GM21423 (cell line): ENCODE measurements around the gene PROCR.
"Not testable (repeated sequence)": the region's sequence is repeated elsewhere in the genome, so short reads cannot be mapped to it uniquely, and the experiment has no call there.

Experiments used
- ATAC-seq: cut with Tn5 transposase; IDR thresholded peaks from one replicate; pipeline ENCODE4 v1.9.1; 2021; ENCODE audit warnings: mild to moderate bottlenecking, moderate library complexity; ENCODE audit not compliant: unreplicated experiment

The PROCR gene

DNA sequence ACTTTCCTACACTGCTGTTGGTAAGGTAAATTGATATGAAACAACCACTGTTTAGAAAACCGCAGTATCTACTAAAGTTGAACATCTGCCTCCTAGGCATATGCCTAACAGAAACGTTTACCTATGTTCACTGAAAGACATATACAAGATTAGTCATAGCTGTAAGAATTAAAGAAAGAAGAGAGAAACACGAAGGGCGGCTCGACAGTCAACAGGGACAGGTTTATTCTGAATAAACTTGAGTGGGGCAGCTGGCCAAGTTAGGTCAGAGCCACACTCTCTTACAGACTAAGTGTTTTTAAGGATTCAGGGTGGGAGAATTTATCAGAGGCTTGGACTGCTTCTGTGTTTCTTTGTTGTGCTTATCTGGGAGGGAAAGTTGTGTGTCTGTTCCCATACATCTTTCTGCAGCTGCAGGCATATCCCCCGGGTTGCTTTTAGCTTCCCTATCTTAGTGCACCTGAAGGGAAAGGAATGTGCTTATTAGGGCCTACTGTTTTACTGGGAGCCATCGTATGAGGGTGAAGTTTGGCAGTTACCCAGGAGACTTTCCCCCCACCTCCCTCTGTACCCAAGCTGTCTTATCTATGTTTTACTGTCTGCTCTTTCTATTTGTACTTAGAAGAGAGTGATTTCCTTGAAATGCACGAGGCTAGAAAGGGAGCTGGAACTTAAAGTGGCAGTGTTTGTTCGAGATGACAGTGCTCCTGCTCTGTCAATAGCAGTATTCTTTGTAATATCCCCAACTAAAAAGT is 20.4 kb downstream of the PROCR start:
- no peak for ATAC-seq

DNA sequence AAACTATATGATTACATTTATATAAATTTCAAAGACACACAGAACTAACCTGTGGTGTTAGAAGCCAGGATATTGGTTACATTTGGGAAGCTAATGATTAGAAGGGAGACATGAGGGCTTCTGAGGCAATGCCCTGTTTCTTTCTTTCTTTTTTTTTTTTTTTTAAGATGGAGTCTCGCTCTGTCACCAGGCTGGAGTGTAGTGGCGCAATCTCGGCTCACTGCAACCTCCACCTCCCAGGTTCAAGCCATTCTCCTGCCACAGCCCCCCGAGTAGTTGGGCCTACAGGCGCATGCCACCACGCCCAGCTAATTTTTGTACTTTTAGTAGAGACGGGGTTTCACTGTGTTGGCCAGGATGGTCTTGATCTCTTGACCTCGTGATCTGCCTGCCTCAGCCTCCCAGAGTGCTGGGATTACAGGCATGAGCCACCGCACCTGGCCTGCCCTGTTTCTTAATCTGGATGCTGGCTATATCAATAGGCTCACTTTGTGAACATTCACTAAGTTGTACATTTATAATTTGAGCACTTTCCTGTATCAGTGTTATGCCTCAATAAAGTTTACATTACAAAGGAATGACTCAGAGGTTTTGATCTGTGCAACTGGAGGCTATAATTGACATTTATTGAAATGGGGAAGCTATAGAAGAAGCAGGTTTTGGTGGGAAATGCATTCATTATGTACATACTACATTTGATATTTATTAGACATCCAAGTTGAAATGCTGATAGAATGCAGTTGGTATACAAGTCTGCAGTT is 21.3 kb downstream of the PROCR start:
- ATAC-seq = not testable (repeated sequence)

DNA sequence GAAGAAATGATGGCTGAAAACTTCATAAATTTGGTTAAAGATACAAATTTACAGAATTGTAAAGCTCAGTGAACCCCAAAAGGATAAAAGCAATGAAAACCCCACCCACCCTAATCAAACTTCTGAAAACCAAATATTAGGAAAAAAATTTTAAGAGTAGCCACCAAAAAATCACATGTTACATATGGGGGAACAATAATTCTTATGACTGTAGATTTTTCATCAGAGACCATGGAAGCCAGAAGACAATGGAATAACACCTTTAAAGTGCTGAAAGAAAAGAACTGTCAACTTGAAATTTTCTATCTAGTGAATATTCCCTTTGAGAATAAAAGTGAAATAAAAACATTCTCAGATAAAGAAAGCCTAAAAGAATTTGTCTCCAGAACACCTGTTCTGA is 24.4 kb downstream of the PROCR start:
- no peak for ATAC-seq

DNA sequence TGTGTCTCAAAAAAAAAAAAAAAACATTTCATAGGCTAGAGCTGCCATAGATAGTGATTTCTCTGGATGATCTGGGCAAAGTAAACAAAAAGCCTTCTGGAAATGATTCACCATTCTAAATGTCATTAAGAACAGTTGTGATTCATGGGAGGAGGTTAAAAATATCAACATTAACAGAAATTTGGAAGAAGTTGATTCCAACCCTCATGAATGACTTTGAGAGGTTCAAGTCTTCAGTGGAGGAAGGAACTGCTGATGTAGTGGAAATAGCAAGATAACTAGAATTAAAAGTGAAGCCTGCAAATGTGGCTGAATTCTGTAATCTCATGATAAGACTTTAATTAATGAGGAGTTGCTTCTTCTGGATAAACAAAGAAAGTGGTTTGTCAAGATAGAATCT is 27.9 kb downstream of the PROCR start:
- ATAC-seq = no peak

DNA sequence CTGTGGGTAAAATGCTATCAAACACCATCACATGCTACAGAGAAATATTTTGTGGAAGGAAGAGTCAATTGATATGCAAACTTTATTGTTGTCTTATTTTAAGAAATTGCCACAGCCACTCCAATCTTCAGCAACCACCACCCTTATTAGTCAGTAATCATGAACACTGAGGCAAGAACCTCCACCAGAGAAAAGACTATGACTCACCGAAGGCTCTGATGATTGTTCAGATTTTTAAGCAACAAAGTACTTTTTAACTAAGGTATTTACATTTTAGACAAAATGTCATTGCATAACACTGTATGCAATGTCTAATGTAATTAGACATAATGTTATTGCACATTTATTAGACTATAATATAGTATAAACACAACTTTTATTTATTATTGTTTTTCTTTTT is 28.4 kb downstream of the PROCR start:
- ATAC-seq = no peak

DNA sequence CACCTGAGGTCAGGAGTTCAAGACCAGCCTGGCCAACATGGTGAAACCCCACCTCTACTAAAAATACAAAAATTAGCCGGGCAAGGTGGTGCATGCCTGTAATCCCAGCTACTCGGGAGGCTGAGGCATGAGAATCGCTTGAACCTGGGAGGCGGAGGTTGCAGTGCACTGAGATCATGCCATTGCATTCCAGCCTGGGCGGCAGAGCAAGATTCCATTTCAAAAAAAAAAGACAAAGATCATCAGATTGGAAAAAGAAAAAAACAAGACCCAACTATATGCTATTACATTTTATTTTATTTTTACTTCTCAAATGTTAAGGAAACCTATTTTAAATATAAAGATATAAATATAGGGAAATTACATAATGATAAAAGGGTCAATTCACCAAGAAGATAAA is 29.6 kb downstream of the PROCR start:
- not testable (repeated sequence) for ATAC-seq

DNA sequence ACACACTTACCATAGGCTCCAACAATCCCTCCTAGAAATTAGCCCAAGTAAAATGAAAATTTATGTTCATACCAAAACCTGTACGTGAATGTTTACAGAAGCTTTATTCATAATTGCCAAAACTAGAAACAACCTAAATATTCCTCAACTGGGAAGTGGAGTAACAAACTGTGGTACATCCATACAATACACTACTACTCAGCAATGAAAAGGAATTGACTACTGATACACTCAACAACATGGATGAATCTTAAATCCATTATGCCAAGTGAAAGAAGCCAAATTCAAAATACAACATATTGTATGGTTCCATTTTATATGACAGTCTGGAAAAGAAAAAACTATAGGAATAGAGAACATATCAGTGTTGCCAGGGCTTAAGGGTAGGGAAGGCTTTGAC is 34.9 kb downstream of the PROCR start:
- ATAC-seq = no peak

DNA sequence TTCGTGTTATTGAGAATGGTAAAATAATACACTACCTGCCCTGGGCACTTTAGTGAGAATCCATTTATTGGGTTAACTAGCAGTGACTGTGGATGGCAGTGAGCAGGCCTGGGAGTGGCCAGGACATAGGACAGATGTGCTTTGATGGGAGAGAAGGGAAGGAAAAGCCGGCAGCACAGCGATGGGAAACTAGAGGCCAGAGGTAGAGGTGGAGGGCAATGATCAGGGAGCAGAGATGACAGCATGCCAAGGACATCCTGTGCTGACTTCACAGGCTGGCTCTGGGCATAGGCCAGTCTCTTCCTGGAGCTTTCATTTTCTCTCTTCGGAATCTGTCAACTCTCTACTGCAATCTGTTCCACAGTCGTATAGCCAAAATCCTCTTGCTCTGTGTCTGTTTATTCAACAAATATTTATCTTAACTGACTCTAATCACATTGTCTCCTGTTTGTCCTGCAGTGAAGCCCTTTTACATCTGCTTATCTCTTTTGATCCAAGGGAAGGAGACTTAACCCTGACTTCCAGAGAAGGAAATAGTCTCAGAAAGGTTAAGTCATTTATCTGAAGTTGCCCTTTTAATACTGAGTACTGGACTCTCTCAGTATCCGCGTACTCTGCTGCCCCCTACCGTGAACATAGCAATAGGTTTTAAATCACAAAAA is 36.2 kb downstream of the PROCR start:
- ATAC-seq = no peak

DNA sequence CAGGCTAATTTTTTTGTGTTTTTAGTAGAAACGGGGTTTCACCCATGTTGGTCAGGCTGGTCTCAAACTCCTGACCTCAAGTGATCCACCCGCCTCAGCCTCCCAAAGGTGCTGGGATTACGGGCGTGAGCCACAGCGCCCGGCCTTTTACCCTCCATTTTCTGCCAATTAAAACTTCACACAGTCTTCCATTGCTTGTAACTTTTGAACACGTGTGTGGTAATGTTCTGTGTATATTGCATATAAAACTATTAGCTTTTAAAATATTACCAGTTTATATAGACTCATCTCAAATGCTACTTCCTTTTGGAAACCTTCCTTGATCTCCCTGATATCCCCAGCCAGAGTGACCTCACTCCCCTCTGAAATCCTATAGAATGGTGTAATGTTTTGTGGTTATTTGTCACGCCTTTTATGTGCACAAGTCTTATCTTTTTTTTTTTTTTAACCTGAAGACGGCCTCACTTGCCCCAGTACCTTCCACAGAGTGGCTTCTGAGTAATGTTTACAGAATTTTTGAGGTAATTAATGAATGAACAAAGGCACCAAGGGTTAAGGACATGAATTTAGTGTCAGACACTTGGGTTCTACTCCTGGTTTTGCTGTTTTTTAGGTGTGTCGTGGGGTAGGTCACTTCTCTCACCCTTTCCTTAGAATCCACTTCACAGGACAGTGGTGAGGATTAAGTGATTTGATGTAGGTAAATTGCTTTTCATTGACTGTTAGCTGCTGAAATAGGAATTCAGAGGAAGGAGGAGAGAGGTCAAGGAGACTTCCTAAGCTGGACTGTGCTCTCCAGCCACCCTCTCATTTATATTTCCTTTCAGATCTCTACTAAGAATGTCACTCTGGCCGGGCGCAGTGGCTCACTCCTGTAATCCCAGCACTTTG is 43.4 kb downstream of the PROCR start:
- ATAC-seq = no peak

DNA sequence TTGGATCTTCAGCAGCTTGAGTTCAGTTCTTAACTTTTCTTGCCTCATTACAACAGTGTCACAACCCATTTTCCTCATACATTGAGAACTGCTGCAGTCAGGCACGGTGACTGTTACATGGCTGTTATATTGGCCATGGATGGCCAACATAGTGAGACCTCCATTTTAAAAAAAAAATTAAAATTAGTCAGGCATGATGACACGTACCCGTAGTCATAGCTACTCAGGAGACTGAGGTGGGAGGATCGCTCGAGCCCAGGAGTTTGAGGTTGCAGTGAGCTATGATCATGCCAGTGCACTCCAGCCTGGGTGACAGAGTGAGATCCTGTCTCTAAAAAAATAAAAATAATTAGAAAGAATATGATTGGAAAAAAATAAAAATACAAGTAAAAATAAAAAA is 44.7 kb downstream of the PROCR start:
- no peak for ATAC-seq

DNA sequence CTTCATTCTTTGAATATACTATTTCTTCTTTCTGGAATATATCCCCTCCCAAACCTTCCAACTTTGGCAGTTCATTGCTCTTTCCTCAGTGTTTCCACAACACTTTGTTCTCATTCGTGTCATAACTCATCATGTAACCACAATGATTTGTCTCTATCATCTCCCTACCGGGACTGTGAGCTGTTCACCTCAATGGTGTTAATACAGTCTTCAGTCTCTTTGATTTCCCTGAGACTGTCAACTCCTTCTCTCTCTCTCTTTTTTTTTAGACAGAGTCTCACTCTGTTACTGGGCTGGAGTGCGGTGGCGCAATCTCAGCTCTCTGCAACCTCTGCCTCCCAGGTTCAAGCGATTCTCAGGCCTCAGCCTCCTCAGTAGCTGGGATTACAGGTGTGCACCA is 52.1 kb downstream of the PROCR start:
- no peak for ATAC-seq

DNA sequence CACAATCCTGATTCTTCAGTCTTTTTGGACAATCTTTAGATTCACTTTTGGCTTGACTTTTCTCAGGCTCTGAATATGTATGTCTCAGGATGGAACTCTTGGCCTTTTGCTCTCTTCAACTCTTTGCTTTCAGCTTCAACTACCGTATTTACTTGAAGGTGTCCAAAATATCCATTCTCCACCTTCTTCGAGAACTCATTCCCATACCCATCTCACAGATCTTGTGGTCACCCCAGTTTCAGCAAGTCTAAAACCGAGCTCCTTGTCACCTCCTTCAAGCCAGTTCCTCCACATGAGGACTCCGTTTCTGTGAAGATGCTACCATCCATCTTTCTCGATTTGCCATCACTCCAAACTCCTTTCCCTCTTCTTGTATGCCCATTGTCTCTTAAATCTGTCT is 52.7 kb downstream of the PROCR start:
- no peak for ATAC-seq

DNA sequence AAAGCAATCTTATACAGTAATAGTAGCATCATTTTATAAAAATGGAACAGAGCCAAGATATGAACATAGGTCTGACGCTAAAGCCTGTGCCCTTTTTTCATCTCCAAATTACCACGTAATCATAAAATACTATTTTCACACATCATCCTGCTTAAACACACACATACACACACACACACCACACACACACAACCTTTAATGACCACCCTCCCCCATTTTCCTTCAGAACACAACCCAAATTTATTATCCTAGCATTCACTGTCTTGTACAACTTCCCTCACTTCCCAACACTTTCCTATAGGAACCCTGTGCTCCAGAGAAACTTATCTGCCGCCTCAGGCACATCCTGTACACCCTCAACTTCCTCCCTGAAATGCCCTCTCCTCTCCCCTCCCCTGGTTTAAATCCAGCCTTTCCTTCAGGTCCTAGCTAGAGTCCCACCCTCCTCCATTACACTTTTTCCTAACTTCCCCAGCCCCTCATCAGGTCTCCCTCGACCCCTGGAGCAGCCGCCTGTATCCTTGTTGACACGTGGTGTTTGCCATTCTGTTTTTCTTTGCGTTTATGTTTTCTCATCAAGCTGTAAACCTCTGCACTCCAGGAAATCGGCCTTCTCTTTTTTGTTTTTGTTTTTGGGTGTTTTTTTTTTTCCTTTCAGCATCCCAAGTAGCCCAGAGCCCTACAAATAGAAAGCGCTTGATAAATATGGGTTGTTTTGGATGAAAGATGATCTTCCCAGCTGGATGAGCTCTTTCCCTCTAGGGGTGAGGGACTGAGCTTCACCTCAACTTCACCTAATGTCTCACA is 53.6 kb downstream of the PROCR start:
- ATAC-seq = no peak

DNA sequence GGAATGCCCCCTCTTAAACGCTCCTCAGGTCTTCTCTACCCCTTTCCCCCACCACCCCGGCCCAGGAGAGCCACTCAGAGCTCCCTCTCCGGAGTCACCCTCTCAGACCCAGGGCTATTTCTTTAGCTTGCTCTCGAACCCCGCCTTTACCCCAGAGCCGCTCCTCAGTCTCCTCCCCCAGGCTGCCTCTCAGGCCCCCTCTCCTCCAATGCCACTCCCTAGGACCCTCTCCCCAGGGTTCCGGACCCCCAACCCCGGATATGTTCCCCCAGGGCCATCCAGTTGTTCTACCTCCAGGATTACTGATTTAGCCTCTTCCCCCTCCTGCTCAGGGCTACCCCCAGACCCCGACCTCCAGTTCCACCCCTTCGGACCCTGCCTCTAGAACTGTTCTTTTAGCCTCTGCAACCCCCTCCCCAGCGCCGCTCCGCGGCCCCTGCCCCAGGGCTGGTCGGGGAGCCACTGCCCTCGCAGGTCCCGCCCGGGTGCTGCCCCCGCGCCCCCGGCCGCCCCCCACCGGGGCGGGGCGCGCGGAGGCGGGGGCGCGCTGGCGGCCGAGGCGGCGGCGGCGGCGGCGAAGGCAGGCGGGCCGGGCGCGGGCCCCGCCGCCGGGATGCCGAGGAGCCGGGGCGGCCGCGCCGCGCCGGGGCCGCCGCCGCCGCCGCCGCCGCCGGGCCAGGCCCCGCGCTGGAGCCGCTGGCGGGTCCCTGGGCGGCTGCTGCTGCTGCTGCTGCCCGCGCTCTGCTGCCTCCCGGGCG is 54.4 kb downstream of the PROCR start, which contains the start of gene MMP24:
MMP24 (plus strand) TSS at position 565 of the 758 bp plus-strand sequence; CDS start at position 614, 49 bp downstream.
- no peak for ATAC-seq
